HG02642 (cell line): Measurements from ENCODE around the gene POU2F1.
"Not testable (repeated sequence)": the region's sequence is repeated elsewhere in the genome, so short reads cannot be mapped to it uniquely, and the experiment has no call there.

Source experiments
- ATAC-seq: cut with Tn5 transposase; IDR thresholded peaks from one replicate; pipeline ENCODE4 v1.9.1; 2021; ENCODE audit warnings: mild to moderate bottlenecking; ENCODE audit not compliant: unreplicated experiment, poor library complexity

The POU2F1 gene

DNA sequence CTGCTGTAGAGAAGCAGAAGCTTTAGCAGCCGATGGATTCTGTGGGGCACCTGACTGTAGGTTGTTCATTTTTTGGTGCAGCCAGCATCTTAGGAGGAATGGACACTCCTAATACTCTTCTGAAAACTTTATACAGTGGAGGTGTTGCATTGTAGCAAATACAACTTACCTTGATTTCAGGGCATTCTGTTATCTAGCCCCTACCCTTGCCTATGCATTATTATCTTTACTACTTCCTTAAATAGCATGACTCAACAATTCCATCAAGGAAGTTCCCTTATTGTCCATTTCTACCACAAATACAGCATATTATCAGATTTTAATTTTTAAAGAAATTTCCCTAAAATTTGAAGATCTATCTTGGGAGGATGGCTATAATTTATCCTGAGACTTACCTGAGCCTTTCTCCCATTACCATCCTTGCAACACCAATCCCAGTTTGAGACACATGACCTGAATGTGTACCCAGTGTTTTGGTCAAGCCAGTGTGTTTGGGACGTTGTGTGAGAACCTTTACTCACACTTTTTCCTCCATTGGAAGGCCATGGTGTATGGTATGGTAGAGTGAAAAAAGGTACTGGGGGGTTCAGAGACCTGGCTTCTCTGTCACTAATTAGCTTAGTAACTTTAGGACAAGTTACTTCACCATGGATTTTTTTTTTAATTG lies 9.2 kb downstream of the POU2F1 start:
- no peak for ATAC-seq

- no peak for ATAC-seq
These were observed 9.8 kb downstream of the POU2F1 start for GRCh38 chr1:167230437-167230836.

DNA sequence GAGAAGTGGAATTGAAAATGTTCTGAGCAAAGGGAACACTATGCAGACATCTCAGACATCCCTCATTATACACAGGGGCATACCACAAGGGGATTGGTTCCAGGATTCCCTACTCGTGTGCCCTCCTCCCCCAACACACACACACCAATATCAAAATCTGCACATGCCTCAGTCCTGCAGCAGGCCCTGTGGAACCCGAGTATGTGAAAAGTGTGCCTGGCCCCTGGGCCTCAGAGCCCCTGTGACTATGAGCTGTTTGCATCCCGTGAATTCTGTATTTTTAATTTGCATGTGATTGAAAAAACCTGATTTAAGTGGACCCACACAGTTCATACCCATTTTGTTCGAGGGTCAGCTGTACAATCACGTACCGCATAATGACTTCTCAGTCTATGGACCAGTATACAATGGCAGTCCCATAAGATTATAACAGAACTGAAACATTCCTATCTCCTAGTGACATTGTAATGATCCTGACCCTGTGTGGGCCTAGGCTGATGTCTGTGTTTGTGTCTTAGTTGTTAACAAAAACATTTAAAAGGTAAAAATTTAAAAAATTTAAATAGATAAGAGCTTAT lies 11.3 kb downstream of the POU2F1 start:
- no peak for ATAC-seq

DNA sequence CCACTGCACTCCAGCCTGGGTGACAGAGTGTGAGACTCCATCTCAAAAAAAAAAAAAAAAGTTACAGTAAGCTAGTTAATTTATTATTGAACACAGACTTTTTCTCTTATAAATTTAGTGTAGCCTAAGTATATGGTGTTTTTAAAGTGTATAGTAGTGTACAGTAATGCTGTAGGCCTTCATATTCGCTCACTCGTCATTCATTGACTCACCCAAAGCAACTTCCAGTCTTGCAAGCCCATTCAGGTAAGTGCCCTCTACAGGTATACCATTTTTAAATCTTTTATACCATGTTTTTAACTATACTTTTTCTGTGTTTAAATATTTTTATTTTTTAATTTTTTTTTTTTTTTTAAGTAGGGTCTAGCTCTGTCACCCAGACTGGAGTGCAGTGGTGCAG lies 12.1 kb downstream of the POU2F1 start:
- ATAC-seq = no peak

DNA sequence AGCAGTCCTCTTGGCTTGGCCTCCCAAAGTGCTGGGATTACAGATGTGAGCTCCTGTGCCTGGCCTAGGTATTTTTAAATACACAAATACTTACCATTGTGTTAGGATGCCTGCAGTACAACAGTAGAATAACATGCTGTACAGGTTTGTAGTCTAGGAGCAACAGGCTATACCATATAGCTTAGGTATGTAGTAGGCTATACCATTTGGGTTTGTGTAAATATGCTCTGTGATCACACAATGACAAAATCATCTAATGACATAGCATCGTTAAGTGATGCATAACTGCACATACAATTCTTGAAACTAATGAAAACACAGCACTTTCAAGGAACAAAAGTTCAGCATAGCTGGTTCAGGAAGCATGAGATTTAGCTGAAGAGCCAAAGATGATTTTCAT lies 12.7 kb downstream of the POU2F1 start:
- ATAC-seq = no peak

DNA sequence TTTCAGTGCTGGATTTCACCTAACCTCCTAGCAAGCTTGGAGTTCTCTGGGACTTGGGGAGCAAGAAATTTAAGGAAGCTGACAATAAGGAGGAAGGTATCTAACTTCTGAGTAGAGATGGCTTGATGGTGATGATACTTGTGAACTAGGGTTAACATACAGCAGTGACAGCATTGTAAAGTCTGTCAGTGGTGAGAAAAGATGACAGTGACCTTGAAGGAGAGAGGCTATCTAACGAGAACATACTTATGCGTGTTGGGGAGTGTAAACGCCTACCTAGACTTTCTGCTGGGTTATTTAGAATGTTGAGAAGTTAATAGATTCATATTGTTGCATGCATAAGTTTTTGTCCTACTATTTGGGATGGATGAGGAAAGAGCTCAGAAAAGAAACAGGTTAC lies 16.3 kb downstream of the POU2F1 start:
- ATAC-seq = no peak

- no peak for ATAC-seq
These were observed 18.0 kb downstream of the POU2F1 start for GRCh38 chr1:167238713-167239112.

DNA sequence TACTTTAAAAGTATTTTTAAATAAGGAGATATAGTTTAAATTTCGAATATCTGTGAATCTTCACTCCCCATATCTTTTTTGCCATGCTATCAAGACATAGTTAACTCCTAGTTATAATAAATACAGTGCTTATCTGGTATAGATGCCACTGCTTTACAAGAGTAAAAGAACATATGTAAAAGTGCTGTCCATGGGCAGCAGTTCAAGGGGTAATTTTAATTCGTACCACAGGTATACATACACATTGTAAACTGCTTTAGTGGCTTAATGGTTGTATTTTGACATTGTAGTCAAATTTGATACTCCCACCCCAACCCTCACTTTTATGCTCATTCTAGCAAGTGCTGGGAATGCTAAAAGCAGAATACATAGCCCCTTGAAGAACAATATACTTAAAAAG lies 18.6 kb downstream of the POU2F1 start:
- ATAC-seq = no peak

GRCh38 chr1:167244244-167244643 lies 23.6 kb downstream of the POU2F1 start:
- ATAC-seq = no peak

DNA sequence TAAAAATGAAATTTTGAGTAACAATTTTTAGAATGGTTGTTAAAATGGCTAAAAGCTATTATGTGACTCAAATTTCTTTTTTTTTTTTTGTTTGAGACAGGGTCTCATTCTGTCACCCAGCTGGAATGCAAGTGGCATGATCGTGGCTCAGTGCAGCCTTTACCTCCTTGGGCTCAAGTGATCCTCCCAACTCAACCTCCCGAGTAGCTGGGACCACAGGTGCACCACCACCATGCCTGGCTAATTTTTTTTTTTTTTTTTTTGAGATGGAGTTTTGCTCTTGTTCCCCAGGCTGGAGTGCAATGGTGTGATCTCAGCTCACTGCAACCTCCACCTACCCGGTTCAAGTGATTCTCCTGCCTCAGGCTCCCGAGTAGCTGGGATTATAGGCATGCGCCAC lies 24.5 kb downstream of the POU2F1 start:
- ATAC-seq = not testable (repeated sequence)

DNA sequence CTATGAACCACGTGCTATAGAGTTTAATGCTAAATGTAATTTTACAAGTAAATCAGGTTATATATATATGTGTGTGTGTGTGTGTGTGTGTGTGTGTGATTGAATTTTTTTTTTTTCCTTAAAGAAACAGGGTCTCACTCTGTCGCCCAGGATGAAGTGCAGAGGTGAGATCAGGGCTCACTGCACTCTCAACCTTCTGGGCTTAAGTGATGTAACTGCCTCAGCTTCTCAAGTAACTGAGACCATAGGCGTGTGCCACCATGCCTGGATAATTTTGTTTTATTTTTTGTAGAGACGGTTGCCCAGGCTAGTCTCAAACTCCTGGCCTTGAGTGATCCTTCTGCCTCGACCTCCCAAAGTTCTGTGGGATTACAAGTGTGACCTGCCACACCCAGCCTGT lies 26.3 kb downstream of the POU2F1 start:
- ATAC-seq = no peak

GRCh38 chr1:167247754-167248153 lies 27.1 kb downstream of the POU2F1 start:
- no peak for ATAC-seq

DNA sequence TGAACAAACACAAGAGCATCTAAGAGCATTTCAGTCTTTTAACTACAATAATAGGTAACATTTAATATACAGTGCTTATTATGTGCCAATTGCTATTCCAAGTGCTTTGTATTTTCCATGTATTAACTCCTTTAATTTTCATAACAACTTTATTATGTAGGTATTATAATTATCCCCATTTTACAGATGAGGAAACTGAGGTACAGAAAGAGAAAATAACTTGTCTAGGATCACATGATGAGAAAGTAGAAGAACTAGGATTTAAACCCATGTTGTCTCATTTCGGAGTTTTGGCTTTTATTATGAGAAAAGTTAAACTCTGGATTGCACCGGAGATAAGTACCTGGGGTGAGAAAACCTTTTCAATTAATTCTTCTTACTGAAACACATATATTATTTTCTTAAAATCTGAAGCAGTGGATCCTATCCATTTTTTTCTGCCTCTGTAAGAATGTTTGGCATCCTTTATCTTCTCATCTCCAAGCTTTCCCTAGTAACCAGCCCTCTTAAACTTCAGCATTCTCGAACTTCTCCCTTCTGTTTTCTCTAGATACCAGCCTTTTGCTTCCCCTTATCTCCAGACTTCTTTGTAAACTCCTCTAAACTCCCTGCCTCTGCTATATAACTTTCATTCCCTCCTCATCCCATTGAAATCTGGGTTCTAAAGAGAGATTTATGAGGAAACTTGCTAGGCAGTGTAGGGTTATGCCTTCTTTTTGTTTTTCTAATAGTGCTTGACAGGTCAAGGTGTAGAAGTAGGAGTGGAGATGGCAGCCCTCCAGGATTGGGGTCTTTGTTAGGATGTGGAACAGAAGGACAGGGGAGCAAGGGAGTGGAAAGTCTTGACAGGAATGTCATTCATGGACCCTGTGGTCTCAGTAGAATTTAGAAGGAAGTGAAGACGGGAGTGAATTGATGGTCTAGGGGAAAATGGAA lies 28.3 kb downstream of the POU2F1 start:
- ATAC-seq = peak; percentile 8

- ATAC-seq = peak; percentile 70
These were observed 29.0 kb downstream of the POU2F1 start for GRCh38 chr1:167249702-167250101.

GRCh38 chr1:167250482-167250881 lies 29.8 kb downstream of the POU2F1 start:
- ATAC-seq = no peak

GRCh38 chr1:167251472-167251871 lies 30.8 kb downstream of the POU2F1 start:
- no peak for ATAC-seq

DNA sequence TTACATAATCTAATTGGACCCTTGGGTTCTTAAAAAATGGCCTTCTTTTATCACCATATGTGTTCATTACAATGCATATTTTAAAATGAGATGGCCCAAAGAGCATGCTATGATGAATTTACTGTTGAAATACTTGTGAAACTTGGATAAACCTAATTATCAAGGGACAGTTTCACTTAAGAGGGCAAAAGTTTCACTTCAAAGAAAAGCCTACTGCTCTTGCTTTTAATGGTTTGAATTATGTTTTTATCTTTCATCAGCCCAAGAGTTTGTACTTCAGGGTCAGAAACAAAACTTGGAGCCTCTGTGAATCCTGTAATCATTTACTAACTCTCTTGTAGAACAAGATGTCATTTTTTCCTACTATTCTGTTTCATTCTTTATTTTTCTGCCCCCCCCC lies 32.3 kb downstream of the POU2F1 start:
- no peak for ATAC-seq

DNA sequence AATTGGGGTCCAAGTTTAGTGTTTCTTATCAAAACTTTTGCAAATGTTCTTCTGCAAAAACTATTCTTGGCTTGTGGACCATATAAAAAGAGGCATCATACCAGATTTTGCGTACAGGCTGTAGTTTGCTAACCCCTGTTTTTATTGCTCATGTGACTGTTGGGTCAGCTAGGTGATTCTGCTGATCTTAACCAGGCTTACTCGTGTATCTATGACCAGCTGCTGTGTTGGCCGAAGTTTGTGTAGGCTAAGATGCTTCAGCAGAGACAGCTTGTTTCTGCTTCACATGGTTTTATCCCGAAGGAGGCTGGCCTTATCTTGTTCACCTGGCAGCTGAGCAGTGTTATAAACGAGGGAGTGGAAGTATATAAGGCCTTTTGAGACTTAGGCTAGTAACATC lies 38.2 kb downstream of the POU2F1 start:
- ATAC-seq = no peak

GRCh38 chr1:167262836-167263235 lies 42.1 kb downstream of the POU2F1 start:
- no peak for ATAC-seq

DNA sequence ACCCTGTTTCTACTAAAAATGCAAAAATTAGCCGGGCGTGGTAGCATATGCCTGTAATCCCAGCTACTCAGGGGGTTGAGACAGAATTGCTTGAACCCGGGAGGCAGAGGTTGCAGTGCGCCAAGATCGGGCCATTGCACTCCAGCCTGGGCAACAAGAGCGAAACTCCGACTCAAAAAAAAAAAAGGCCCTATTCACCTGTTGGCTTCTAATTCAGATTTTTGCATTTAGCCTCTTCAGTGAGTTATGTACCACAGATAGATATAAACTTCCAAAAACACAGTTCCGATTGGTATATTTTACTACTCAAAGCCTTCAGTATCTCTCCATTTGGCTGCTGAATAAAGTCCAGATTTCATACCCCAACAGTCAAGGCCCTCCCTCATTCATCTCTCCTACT lies 42.7 kb downstream of the POU2F1 start:
- ATAC-seq = no peak

GRCh38 chr1:167263819-167264464 lies 43.3 kb downstream of the POU2F1 start:
- no peak for ATAC-seq
